Measurements from ENCODE around the gene CREB3L2. TPM values are rescaled to one million over a fixed set of nuclear protein-coding genes. Genes with fewer than 3 reads are reported as not detected.
A peak's percentile ranks its signal among the peaks of the same experiment; 100 is the strongest.
"Not testable (repeated sequence)": the region's sequence is repeated elsewhere in the genome, so short reads cannot be mapped to it uniquely, and the experiment has no call there.

Gene CREB3L2
- polyA plus RNA-seq, 5 donors, result 45.2 to 61.6 (median 50.8) TPM

GRCh38 chr7:137934941-137935883, 66.7 kb downstream of the CREB3L2 start:
- no peak for DNase-seq

- no peak for DNase-seq
Observed at GRCh38 chr7:137934176-137934826, 67.6 kb downstream of the CREB3L2 start.

GRCh38 chr7:137933270-137934017, 68.4 kb downstream of the CREB3L2 start:
- no peak for DNase-seq

DNA sequence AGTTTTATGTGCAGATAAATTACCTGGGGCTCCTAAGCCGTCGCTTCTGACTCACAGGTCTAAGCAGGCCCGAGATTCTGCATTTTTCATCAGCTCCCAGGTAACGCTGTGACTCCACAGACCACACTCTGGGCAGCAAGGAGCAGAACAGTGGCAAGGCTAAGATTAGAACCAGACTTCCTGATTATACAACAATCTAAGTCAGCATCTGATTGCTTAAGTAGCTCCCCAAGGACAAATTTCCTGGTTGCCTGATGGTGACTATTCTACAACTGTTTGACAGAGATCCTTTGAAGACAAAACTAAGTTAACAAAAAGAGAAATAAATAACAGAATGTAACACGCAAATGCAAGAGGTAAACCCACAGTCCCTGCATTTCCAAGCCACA, 69.0 kb downstream of the CREB3L2 start:
- DNase-seq, result no peak

GRCh38 chr7:137931823-137932222, 70.1 kb downstream of the CREB3L2 start:
- no peak for DNase-seq

- DNase-seq, result no peak
Observed at GRCh38 chr7:137930581-137930980, 71.3 kb downstream of the CREB3L2 start.

DNA sequence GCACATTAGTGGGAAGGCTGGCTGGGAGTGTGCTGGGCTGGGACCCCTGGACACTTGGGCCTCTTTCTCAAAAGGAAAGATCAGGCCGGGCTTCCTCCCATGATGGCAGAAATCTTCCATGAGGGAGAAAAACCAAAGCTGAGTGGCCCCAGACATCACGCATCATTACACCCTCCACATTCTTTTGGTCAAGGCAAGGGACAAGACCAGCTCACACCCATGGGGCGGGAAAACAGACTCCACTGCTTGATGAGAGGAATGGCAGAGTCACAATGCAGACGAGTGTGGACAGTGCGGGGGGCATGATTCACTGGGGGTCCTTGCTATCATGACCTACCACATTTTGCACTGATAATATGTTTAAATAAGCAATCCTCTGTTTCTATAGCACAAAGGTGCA, 73.3 kb downstream of the CREB3L2 start:
- no peak for DNase-seq

DNA sequence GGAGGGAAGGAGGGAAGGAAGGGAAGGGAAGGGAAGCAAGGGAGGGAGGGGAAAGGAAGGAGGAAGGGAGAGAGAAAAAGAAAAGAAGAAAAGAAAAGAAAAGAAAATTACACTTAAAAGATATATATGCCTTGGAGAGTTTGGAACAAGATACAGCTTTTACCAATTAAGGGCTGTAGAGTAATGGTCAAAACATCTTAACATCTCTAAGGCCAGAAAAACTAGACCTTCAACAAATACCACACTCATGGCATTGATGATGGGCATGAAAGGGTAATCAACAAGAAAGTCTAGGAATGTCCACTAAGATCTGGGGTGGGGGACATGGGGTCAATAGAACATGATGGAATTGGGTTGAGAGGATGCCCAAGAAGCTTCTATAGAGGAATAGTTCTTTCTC, 74.5 kb downstream of the CREB3L2 start:
- DNase-seq, result no peak

GRCh38 chr7:137926206-137926605, 75.7 kb downstream of the CREB3L2 start:
- DNase-seq, result not testable (repeated sequence)

DNA sequence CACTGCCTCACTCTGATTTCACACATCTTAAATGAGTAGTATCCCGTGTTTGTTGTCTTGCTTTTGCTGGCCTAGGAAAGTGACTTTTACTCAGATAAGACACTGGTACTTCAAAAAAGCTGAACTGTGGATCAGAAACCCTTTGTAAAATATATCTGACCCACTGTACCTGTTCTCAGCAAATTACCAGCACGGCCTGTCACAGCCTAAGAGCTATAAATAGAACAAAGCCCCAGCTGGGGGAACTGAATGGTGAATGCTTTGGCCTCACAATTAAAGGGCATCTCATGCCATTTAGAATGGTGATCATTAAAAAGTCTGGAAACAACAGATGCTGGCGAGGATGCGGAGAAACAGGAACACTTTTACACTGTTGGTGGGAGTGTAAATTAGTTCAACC, 76.1 kb downstream of the CREB3L2 start:
- DNase-seq, result no peak

- no peak for DNase-seq
Observed at GRCh38 chr7:137925091-137925490, 76.8 kb downstream of the CREB3L2 start.

DNA sequence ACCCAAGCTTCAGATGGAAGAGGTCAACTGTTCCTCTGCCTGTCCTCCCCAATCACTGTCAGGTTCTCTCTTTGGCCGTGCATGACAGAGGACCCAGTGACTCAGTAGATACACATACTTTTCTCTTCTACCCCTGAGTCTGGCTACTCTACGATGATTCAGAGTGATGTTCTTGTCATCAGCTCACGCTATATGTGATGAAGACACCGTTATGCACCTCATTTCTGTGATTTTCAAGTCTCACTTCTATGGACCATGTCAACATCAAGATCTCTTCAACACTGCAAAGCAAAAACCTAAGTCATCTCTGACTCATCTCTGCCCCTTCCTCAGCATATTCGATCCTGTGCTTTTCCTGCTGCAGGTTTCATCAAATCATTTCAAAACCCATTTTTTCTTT, 78.5 kb downstream of the CREB3L2 start:
- no peak for DNase-seq

DNA sequence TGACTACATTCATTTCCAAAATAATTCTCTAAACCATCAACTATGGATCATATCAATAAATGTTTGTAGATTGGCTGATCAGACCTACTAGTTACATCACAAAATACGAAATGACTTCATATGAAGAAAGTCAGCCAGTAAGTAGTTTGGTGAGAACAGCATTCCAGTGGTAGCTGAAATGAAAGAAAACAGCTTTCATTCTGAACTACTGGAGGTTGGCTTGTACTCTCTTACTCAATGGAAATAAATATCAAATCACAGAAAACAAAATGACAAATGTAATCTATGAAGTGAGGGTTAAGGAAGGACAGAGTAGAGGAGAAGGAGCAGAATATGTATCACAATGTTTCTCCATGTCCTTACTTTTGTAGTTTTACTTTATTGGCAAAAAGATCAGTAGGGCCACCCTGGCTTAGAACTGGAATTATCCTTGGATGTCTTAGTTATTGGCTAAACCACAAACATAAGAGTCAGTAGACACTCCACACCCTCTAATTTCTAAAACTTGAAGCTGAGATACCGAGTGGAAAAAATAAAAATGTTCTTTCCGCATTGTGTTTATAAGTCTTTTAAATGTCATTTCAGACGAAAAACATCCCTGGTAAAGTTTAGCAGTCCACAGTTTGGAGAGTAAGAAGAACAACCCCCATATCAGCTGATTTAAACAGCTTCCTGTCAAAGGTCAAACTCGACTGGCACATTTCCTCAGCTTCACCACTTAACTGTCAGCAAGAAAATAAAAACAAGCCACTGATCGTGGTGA, 81.1 kb downstream of the CREB3L2 start:
- DNase-seq, result peak; percentile 37 to 44

DNA sequence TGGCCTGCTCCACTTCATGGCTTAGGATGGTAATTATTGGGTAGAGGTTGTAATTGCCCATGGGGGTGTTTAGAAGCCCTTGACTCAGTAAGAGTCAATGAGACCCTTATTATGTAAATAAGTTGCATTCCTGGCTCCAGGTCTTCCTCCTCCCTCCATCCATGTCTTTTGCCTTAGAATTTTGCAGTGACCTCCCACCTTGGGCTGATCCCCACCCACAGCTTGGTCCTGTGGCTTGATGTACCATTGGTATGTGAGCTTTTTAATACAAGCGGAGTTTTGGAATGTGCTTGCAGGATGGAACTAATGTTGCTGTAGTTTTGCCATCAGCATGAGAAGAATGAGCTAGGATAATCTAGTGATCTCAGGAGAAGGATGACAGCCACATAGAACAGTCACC, 81.9 kb downstream of the CREB3L2 start:
- no peak for DNase-seq

- no peak for DNase-seq
Observed at GRCh38 chr7:137916980-137917645, 84.8 kb downstream of the CREB3L2 start.

GRCh38 chr7:137916564-137916963, 85.3 kb downstream of the CREB3L2 start:
- no peak for DNase-seq

DNA sequence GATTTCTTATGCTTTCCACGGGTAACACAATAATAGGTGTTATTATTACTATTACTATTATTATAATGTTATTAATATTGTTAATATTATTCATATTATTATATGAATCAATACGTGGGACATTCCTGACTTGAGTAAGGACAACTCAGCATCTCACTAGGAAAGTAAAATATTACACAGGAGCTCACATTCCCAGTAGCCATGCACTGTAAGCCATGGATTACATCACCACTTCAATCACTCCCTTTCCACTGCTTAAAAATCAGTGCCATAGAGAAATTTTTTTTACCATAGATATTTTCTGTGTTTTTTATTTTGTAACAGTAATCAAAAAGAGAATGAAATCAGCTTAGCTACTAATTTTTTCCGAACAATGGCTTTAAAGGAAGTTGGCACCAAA, 86.6 kb downstream of the CREB3L2 start:
- no peak for DNase-seq

DNA sequence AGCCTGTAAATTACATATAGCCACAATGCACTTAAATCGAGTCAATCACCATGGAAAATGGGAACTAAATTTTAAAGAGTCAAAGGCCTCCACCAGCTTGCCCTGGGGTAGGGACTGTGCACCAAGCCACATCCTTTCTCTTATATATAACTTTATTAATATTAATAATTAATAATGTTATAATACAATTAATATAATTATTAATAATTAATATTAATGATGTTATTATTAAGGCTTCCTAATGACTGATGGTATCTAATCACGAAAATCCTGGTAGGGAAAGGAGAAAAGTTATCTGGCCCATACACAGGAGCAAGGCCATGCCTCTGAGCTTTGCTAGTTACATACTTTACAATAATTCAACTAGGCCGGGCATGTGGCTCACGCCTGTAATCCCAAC, 87.9 kb downstream of the CREB3L2 start:
- no peak for DNase-seq

GRCh38 chr7:137909042-137909441, 92.8 kb downstream of the CREB3L2 start:
- no peak for DNase-seq

GRCh38 chr7:137908106-137908505, 93.8 kb downstream of the CREB3L2 start:
- DNase-seq, result no peak

DNA sequence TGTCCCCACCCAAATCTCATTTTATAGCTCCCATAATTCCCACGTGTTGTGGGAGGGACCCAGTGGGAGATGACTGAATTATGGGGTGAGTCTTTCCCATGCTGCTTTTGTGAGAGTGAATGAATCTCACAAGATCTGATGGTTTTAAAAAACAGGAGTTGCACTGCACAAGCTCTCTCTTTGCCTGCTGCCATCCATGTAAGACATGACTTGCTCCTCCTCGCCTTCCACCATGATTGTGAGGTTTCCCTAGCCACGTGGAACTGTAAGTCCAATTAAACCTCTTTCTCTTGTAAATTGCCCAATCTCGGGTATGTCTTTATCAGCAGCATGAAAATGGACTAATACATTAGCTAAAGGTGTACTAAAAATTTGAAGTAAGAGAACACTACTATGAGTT, 95.2 kb downstream of the CREB3L2 start:
- not testable (repeated sequence) for DNase-seq
